GM12878 (cell line): ENCODE results near the gene ACTMAP. TPM values are rescaled to one million over a fixed set of nuclear protein-coding genes. Genes with fewer than 3 reads are reported as not detected.

Experiments used
- ATAC-seq: fragments of 200-7000 bp; cut with Tn5 transposase; 3 replicates; pipeline ENCODE4 v1.9.1; 2020; ENCODE audit warnings: mild to moderate bottlenecking, moderate library complexity
- BruUV-seq: library from RNA; stranded (reverse); fragments of 400-500 nt; replicated peaks from 2 replicates; lab custom pipeline; 2021; lab: Mats Ljungman, UMichigan
- CTCF ChIA-PET: fragments of 300-600 bp; sonication (Branson Sonifier 250); formaldehyde crosslinking; extraction: SDS; loops from one replicate; lab custom pipeline; 2021; ENCODE audit warnings: inconsistent platforms; lab: Yijun Ruan, JAX
- POLR2A ChIA-PET: fragments of 350-600 bp; formaldehyde crosslinking; extraction: SDS; loops from one replicate; lab custom pipeline; 2021; ENCODE audit warnings: inconsistent platforms; lab: Charles Lee
- RAD21 ChIA-PET: fragments of 300-600 bp; sonication (Branson Sonifier 250); formaldehyde crosslinking; loops from one replicate; lab custom pipeline; 2023; ENCODE audit warnings: antibody characterized with exemption; ENCODE audit not compliant: unreplicated experiment; lab: Charles Lee
- SMC1A ChIA-PET: fragments of 300-600 bp; sonication (Branson Sonifier 250); formaldehyde crosslinking; loops from one replicate; lab custom pipeline; 2023; ENCODE audit not compliant: unreplicated experiment, uncharacterized antibody; lab: Charles Lee
- DNase-seq: peaks from one replicate; pipeline ENCODE4 v3.0.0-alpha.2; 2011; ENCODE audit warnings: low read depth, low spot score
- FAIRE-seq: peaks from 3 replicates; lab custom pipeline; 2011; peaks lifted over from hg19 to GRCh38; lab: Jason Lieb, UNC
- H2AFZ ChIP-seq: 2 replicates; pipeline ENCODE4 v1.6.0; 2011; ENCODE audit warnings: low read depth, low read length, control low read depth; ENCODE audit not compliant: control insufficient read depth
- H3K27ac ChIP-seq: 2 replicates; pipeline ENCODE4 v1.5.1; 2011; ENCODE audit warnings: control low read depth; ENCODE audit not compliant: control insufficient read depth, insufficient read depth
- H3K27me3 ChIP-seq, 2 experiments: replicated peaks in 1 of 2; 2 replicates each; pipeline versions ENCODE4 v1.6.0 to v1.6.1; 2011; ENCODE audit warnings: low read length in 1 of 2; ENCODE audit not compliant: control insufficient read depth in 2 of 2, insufficient read depth in 2 of 2
- H3K36me3 ChIP-seq, 2 experiments: 2 replicates each; pipeline ENCODE4 v1.5.1; 2011; ENCODE audit warnings: low read length in 1 of 2; ENCODE audit not compliant: control insufficient read depth in 2 of 2, insufficient read depth in 2 of 2
- H3K4me1 ChIP-seq: 2 replicates; pipeline ENCODE4 v1.6.1; 2011; ENCODE audit warnings: mild to moderate bottlenecking, low read length, moderate library complexity, mixed read lengths; ENCODE audit not compliant: control insufficient read depth, insufficient read depth
- H3K4me2 ChIP-seq: 2 replicates; pipeline ENCODE4 v1.6.0; 2011; ENCODE audit warnings: control low read depth; ENCODE audit not compliant: control insufficient read depth, insufficient read depth
- H3K4me3 ChIP-seq: fragments of 200-600 bp; sonication (generic); 2 replicates; pipeline ENCODE4 v1.5.1; 2016
- H3K79me2 ChIP-seq: 2 replicates; pipeline ENCODE4 v1.6.0; 2011; ENCODE audit warnings: low read length; ENCODE audit not compliant: control insufficient read depth, insufficient read depth
- H3K9ac ChIP-seq: 2 replicates; pipeline ENCODE4 v1.8.0; 2011; ENCODE audit warnings: low read length, control low read depth, mixed read lengths; ENCODE audit not compliant: control insufficient read depth, insufficient read depth
- H3K9me3 ChIP-seq: replicated peaks from 3 replicates; pipeline ENCODE4 v1.5.1; 2011; ENCODE audit warnings: mild to moderate bottlenecking, low read length; ENCODE audit not compliant: control insufficient read depth, insufficient read depth
- H4K20me1 ChIP-seq: 2 replicates; pipeline ENCODE4 v1.6.0; 2011; ENCODE audit not compliant: control insufficient read depth, insufficient read depth
- CHD4 ChIP-seq: fragments of 200-600 bp; sonication (generic); IDR thresholded peaks from 2 replicates; pipeline ENCODE4 v1.6.1; 2016; ENCODE audit warnings: mild to moderate bottlenecking
- ESRRA ChIP-seq: IDR thresholded peaks from 2 replicates; pipeline ENCODE4 v1.6.1; 2012; ENCODE audit warnings: mild to moderate bottlenecking, low read length, improper control_type of control experiment
- GABPA ChIP-seq: IDR thresholded peaks from 2 replicates; pipeline ENCODE4 v1.6.1; 2014; ENCODE audit warnings: antibody characterized with exemption, low read depth, mild to moderate bottlenecking, inconsistent platforms
- GATAD2B ChIP-seq: fragments of 450-650 bp; conservative IDR thresholded peaks from 2 replicates; pipeline ENCODE4 v1.6.1; 2017; ENCODE audit warnings: low read depth, mild to moderate bottlenecking, moderate library complexity
- HDGF ChIP-seq: fragments of 450-650 bp; IDR thresholded peaks from 2 replicates; pipeline ENCODE4 v1.6.1; 2016; ENCODE audit warnings: antibody characterized with exemption
- IKZF2 ChIP-seq, 2 experiments: fragments of 450-650 bp; IDR thresholded peaks; 2 replicates each; pipeline ENCODE4 v1.6.1; 2017; ENCODE audit warnings: mild to moderate bottlenecking in 2 of 2, moderate library complexity in 2 of 2
- IRF3 ChIP-seq: fragments of 450-650 bp; IDR thresholded peaks from 2 replicates; pipeline ENCODE4 v1.6.1; 2014; ENCODE audit warnings: mild to moderate bottlenecking
- MTA2 ChIP-seq: fragments of 450-650 bp; IDR thresholded peaks from 2 replicates; pipeline ENCODE4 v1.6.1; 2016; ENCODE audit warnings: low read depth, mild to moderate bottlenecking, moderate library complexity
- NFIC ChIP-seq: IDR thresholded peaks from 2 replicates; pipeline ENCODE4 v1.6.1; 2012; ENCODE audit warnings: low read depth, mild to moderate bottlenecking, inconsistent platforms, low read length, moderate library complexity
- PAX5 ChIP-seq: IDR thresholded peaks from 2 replicates; pipeline ENCODE4 v1.6.1; 2011; ENCODE audit warnings: low read depth, low read length, borderline replicate concordance
- POLR2AphosphoS2 ChIP-seq: IDR thresholded peaks from 2 replicates; pipeline ENCODE4 v1.6.1; 2011; ENCODE audit warnings: low read depth, mild to moderate bottlenecking, low read length, improper control_type of control experiment, moderate library complexity
- RAD51 ChIP-seq: fragments of 450-650 bp; IDR thresholded peaks from 2 replicates; pipeline ENCODE4 v1.6.1; 2016; ENCODE audit warnings: moderate library complexity, mild to moderate bottlenecking, inconsistent platforms
- REST ChIP-seq: IDR thresholded peaks from 2 replicates; pipeline ENCODE4 v1.6.1; 2012; ENCODE audit warnings: mild to moderate bottlenecking, low read depth, low read length
- SMARCA5 ChIP-seq: fragments of 450-650 bp; IDR thresholded peaks from 2 replicates; pipeline ENCODE4 v1.6.1; 2017; ENCODE audit warnings: mild to moderate bottlenecking
- TARDBP ChIP-seq: IDR thresholded peaks from 2 replicates; pipeline ENCODE4 v1.6.1; 2016; ENCODE audit warnings: borderline replicate concordance
- ZNF384 ChIP-seq: IDR thresholded peaks from 2 replicates; pipeline ENCODE4 v1.6.1; 2012; ENCODE audit warnings: low read depth, mild to moderate bottlenecking, low read length, improper control_type of control experiment, borderline replicate concordance
- WGBS: methylation state at CpG from one replicate; pipeline ENCODE4 v1.1.6; 2016; ENCODE audit warnings: low lambda C conversion rate; ENCODE audit not compliant: insufficient replicate concordance, insufficient coverage; ENCODE audit errors: missing lambda C conversion rate; 5-methylcytosine and 5-hydroxymethylcytosine counted together
- in situ Hi-C: fragments of 300-500 bp; cut with MboI; formaldehyde crosslinking; loops from 9 replicates; pipeline ENCODE4 v1.14.3; 2018; ENCODE audit warnings: mixed read lengths
- intact Hi-C: fragments of 100-400 bp; cut with micrococcal nuclease; formaldehyde crosslinking; loops from one replicate; pipeline ENCODE4 v1.14.2; 2022; ENCODE audit not compliant: unreplicated experiment
- polyA plus RNA-seq, 11 experiments: library from polyadenylated mRNA; depleted of rRNA in 4 of 11; unstranded in 6 of 11; stranded (reverse) in 5 of 11; fragments of >200 nt; fragmentation: Nextera tagmentation in 4 of 11; fragmentation: Illumina TruSeq in 1 of 11; extraction: Ambion mirVana in 4 of 11; extraction: Trizol in 1 of 11; gene quantifications; 1 replicate in 1 of 11; 2 replicates in 10 of 11; pipeline versions ENCODE4 v1.2.1 to v1.2.3, GENCODE V29; 2011 to 2016; ENCODE audit warnings: inconsistent platforms in 2 of 11, missing spikeins in 2 of 11, low read depth in 1 of 11
- total RNA-seq, 4 experiments: library from RNA; depleted of rRNA in 3 of 4; stranded (reverse); fragments of >200 nt in 3 of 4; fragmentation: Illumina TruSeq in 1 of 4; extraction: Trizol in 1 of 4; gene quantifications; 2 replicates each; pipeline versions ENCODE4 v1.2.1 to v1.2.3, GENCODE V29; 2013 to 2021
- TF ChIP-seq, protein P1 (sequence below): fragments of 450-650 bp; IDR thresholded peaks from 2 replicates; pipeline ENCODE4 v1.6.1; 2016; ENCODE audit warnings: mild to moderate bottlenecking

Gene ACTMAP
- total and polyA plus RNA-seq, 10 of the 15 experiments (the other 5 are each of a cell fraction or from before 2014, with no cell fraction given): 3.0 to 26.2 (median 11.1) TPM

GRCh38 chr19:40719414-40719894 is 30.8 kb downstream of the ACTMAP start:
- in situ Hi-C loops: no loop called here

More at GRCh38 chr19:40719414-40719894, 30.8 kb downstream of the ACTMAP start:
- WGBS: 9% methylated on average over 7 of the region's 7 CpGs
- ChIA-PET SMC1A (interaction anchor here (1.2 to 1.5 kb wide), 3 partner anchors 33 to 79 kb away, joined by 4 to 12 read pairs (median 5); partner anchors contain the start of genes EGLN2 and RAB4B), RAD21 (interaction anchor here (0.7 to 1.4 kb wide), 5 partner anchors 31 to 59 kb away, joined by 3 to 6 read pairs (median 5); partner anchors contain the start of genes ACTMAP, RAB4B and SNRPA), CTCF (interaction anchor here (1.1 to 1.3 kb wide), 5 partner anchors 8 to 87 kb away, joined by 3 to 8 read pairs (median 5); no protein-coding TSS in a partner anchor), POLR2A (interaction anchor here (1.0 to 5.1 kb wide), 4 partner anchors 29 to 59 kb away, joined by 3 to 37 read pairs (median 20); partner anchors contain the start of genes ACTMAP, NUMBL, RAB4B and SNRPA)
- H3K9ac ChIP-seq: peak overlapping the region; percentile 91
- peak; percentile 15 for DNase-seq
- H3K36me3 ChIP-seq: no peaks in the 10 kb centered on the region; a peak in 1 of 4 replicates
- peak overlapping the region; percentile 70 for H3K27ac ChIP-seq
- intact Hi-C loops: no loop called here
- H4K20me1 ChIP-seq: no peaks in the 10 kb centered on the region
- TF ChIP-seq GATAD2B (0 out of 2 replicates have a peak, but pooled peaks have one; percentile 32), REST (no peak), IKZF2 (IDR thresholded peaks at IDR 0.05) (0 out of 4 replicates have a peak, but pooled peaks of 1 of the 2 experiments have one; percentile 2), ZNF384 (peak; percentile 63), NFIC (no peak), PAX5 (no peak), ESRRA (no peak), MTA2 (0 out of 2 replicates have a peak, but pooled peaks have one; percentile 38), TARDBP (no peak), RAD51 (no peak), SMARCA5 (no peak; the same call in 1 of the 2 replicates), CHD4 (no peak), IRF3 (no peak), GABPA (no peak), HDGF (peak; percentile 29; the same call in 1 of the 2 replicates), POLR2AphosphoS2 (no peak)
- TF ChIP-seq, protein P1, sequence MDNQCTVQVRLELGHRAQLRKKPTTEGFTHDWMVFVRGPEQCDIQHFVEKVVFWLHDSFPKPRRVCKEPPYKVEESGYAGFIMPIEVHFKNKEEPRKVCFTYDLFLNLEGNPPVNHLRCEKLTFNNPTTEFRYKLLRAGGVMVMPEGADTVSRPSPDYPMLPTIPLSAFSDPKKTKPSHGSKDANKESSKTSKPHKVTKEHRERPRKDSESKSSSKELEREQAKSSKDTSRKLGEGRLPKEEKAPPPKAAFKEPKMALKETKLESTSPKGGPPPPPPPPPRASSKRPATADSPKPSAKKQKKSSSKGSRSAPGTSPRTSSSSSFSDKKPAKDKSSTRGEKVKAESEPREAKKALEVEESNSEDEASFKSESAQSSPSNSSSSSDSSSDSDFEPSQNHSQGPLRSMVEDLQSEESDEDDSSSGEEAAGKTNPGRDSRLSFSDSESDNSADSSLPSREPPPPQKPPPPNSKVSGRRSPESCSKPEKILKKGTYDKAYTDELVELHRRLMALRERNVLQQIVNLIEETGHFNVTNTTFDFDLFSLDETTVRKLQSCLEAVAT: no peak
- peaks cover 18% of the 10 kb centered on the region for H3K4me1 ChIP-seq
- FAIRE-seq: no peak
- no peaks in the 10 kb centered on the region for H3K9me3 ChIP-seq
- H3K27me3 ChIP-seq: no peaks in the 10 kb centered on the region
- peak overlapping the region; percentile 97 for H3K4me2 ChIP-seq
- ATAC-seq: peak; percentile 4
- H3K4me3 ChIP-seq: peak overlapping the region; percentile 60
- H2AFZ ChIP-seq: peak overlapping the region; percentile 62; the same call in 1 of the 2 replicates
- peaks cover 40% of the 10 kb centered on the region for H3K79me2 ChIP-seq
- BruUV-seq: no TSS peak
